Measurements from ENCODE around the gene ZNF236.
A peak's percentile ranks its signal among the peaks of the same experiment; 100 is the strongest.
"Not testable (repeated sequence)": the region's sequence is repeated elsewhere in the genome, so short reads cannot be mapped to it uniquely, and the experiment has no call there.

Gene ZNF236

DNA sequence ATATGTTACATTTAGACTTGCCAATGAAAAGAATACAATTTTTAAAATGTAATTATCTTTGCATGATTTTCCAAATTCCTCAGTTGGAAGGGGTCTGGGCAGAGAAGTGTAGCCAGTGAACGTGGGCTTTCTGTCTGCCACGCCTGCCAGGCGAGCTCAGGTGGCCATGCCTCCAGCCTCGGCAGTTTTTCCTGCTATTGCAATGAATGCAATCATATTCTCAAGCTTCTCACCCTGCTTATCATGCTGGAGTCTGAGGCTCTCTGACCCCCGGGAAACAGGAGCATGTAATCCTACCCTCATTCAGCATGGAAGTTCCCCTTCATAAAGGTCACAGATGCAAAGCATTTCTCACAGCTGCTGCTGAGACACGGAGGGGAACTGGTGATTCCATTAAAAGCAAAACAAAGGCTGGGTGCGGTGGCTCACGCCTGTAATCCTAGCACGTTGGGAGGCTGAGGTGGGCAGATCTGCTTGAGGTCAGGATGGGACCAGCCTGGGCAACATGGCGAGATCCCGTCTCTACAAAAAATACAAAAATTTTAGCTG, 155.4 kb downstream of the ZNF236 start:
- DNase-seq: no peak

DNA sequence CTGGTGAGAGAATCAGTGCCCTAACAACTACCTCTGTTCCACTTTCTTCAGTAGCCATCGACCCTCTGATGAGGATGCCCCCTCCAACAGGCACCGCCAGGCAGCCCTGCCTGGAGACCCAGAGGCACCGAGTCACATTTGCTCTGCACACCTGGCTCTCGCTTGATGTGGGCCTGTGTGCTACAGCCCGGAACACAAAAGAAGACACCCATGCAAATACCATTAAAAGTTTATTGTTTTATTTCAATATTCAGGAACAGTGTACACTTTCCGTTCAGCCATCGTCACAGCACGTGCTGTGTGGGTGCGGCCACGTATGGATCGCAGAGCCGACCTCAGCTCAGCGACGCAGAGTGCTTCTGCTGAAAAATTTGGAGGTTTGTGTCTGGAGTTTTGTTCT, 156.3 kb downstream of the ZNF236 start:
- no peak for DNase-seq

DNA sequence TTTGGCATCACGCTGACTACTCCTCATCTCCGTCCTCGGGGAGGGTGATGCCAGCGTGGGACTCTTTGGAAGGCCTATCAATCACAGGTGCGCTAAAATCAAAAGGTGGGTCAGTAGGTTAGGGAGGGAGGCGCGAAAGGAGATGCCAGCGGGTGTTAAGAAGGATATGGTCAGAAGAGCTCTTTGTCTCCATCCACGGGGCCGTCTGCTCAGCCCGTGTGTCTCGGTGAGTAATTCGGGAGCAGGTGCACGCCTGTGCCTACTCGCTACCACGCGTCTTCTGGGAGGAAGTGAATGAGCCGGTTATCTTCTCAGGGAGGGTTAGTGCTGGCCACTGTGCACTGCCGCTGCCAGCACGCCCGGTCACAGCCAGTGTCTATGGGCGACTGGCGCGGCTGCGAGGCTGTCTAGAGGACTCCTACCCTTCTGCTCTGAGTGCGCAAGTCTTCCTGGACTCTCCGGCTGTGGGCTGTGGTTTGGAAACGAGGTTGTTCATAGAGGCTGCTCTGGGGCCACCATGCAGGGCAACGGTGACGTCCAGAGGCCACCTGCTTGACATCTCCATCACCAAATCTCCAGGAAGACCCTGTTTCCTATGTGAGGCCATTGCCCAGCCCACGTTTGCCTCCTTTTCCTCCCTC, 156.9 kb downstream of the ZNF236 start:
- no peak for DNase-seq

DNA sequence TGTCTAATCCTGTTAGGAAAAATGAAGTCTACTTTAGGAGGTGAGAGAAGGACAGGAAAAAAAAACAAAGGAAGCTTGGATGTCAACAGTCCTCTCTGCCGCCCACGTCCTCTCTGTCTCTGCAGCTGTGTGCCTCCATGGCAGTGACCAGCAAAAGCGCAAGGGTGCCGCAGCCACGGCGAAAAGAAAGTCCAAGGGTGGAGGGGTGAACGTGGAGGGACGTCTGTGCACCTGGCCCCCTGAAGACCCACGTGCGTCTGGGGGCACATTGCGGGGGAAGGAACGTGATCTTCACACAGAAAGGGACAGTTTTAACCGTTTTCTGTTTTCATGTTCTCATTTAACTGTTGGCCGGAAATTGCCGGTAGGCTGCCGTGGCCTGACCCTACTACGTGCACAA, 157.5 kb downstream of the ZNF236 start:
- DNase-seq: no peak

DNA sequence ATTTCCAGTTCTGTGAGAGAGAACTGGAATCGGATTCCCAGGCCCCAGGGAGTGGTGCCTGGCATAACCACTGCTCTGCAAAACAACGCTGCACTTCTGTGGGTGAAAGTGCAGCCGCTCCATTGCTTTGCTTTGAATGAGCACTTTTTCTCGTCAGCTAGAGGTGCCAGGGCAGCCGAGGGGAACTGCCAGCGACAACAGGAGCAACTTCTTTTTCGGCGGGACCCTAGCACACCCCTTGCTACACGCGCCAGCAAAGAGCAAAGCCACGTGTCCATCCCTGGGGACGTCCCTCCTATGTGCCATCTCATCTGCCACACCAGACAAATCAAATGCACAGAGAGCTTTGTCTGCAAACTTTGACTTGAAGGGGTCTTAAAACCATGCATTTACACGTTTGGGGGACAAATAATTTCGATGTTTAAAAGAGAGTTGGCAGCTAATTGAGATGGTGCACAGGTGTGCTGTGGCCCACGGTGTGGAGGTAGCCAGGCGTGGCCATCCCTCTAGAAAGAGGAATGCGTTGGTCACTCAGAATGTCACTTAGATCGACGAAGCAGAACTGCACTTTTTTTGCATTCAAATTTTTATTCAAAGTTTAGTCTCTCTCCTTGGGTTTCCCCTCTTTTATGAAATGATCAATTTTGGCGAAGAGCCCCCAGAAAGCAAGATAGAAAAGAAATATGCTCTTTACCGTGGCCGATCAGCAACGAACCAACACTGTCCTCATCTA, 158.5 kb downstream of the ZNF236 start:
- DNase-seq: no peak

DNA sequence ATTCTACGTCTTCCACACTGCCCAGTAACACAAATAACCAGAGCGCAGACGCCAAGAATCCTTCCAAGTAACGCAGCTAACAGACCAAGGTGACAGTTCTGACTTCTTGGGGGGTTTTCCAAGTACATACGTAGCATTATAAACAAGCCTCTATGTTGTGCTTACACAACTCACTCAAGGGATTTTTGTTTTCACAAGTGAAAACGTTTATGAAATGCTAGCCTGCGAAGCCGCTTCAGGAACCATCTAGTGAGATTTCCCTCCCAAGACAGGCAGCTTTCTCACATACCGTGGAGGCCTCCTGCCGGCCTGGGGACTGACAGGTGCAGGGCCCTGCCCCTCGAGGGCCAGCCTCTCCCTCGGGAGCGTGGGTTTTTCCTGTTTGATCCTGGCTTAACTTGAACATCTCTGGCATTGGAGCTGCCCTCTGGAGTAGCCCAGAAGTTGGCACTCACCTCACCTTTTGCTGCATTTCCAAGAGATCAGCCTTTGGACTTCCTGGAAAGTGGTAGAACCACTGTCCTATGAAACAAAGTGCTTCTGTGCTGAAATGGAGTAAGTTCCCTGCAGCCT, 159.1 kb downstream of the ZNF236 start:
- no peak for DNase-seq

DNA sequence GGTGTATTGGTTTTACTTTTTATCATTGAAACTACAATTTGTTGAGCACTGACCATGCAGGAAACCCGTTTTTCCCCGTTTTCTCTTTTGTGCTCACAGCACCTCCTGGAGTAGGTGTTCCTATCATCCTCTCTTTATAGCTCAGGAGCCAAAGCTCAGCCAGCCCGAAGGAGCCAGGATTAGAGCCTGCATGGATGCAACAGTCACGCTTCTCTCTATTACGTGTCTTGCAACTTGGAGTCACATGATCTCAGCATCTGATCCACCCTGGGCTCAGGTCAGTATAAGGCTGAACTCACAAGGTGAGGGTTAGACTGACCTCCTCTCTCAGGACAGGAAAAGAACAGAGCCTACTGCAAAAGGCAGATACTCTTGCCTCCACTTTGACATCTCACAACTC, 159.7 kb downstream of the ZNF236 start:
- DNase-seq: no peak

DNA sequence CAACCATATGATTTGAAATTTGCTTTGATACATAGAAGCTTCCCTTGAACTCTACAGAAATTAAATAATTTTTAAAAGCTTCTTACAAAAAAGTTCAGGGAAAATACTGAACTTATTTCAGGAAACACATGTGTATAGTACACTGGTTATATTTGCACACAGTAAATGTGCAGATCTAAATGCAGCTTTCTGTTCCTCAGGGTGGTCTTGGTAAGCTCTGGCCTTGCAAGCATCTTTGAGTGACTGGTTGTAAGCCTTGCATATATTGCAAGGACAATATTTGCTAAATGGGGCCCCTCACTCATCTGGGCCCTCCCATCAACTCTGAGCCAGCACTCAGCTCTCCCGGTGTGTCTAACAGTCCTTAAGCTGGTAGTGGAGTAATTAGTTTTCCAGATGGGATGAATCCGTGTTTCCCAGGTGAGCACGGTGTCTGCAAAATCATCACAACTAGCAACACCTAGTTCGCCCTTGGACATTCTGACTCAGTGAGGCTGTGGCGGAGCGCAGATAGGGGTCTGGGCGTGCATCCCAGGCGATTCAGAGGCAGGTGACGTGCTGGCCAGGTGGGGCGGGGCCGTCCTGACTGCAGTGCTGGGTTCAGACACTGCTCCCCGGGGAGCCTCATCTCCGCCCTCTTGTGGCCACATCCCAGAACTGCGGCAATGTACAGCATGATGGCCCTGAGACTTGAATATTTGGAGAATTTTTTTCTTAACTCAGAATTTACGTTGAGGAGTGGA, 160.7 kb downstream of the ZNF236 start:
- peak; percentile 71 for DNase-seq

DNA sequence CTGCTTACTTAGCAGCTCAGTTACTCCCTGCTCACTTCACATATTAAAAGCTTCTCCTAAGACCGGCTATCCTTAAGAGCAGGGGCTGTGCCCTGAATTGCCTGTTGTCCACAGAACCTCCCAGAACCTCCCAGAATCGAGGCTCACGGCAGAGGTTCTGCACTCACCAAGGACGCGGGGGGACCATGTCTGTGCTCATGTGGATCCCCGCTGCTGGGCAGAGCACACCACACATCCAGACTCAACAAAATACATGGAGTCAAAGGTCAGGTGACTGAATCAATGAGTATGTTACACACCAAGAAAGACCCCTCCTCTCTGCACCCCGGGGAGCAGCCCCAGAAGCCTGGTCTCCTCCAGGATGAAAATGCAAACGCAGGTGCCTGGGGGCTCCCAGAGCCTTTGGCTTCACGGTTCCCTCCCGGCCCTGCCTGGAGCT, 161.3 kb downstream of the ZNF236 start:
- DNase-seq: no peak

DNA sequence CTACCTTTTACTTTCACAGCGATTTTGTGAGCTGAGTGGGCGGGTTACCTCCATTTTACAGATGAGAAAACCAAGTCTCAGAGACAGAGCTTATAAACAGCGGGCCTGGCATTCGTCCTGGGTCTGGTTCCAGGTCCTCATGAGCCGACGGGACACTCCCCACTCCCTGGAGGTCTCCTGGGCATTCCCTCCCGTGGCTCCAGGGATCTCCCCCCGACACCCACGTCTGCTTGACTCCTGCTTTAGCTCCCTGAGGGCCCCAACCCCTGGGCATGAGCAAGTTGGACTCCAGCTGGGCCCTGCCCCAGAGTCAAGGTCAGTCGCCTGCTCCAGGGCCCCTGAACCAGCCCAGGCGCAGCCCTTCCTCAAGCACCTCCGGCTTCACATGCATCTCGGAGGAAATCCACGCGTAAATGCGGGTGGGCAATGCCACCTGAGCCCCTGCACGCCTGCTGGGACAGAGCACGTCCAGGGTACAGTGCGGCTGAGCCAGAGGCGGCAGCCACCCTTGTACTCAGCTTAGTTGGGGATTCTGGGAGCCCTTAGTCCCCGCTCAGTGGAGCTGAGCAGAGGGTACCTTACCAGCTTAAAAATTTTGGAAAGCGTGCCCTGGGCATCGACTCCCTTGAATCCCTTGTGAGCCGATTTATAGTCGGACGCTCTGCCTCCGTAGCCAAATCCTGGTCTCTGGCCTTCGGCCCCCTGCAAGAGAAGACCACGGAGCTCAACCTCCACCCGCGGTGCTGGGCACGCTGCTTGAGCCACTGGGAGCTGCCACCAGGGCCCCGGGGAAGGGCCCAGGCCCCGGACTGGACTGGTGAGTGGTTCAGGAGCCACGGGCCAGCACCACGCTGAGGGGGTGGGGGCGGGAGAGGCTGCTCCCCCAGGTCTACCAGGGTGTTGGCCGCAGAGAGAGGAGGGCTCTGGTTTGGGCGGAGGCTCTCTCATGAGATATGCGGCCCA, 162.1 kb downstream of the ZNF236 start:
- DNase-seq: no peak

DNA sequence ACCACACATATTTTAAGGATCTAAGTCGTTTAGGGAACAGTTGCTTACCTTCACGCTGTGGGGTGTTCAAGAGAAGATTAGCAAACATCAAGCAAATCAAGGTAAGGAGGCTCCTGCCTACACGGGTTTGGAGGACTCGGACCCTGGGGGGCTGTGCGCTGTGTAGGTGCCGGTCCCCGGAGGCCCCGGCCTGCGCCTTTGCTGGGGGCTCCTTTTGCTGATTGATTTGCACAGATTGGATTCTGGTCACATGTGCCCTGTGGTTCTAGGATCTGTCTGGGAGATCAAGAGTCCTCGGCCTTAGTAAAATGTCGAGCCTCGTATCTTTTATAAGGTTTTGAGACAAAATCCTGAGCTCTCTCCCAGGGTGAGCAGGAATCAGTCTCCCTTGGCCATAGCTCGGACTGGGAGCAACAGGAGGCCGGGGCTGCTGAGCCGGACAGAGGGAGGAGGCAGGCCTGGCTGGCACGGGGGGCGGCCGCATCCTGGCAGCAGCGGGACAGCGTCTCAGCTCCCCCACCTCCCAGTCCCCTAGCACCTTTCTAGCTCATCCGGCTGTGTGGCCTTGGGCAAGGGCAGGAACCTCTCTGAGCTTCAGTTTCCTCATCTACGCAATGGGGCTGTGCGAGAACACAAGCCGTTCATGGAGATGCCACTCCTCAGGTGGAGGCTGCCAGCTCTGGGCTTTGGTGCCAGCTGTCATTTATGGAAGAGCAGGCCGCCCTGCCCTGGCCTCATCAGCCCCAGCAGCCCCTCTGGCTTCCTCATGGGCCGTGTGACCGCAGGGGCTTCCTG, 163.0 kb downstream of the ZNF236 start:
- DNase-seq: no peak

DNA sequence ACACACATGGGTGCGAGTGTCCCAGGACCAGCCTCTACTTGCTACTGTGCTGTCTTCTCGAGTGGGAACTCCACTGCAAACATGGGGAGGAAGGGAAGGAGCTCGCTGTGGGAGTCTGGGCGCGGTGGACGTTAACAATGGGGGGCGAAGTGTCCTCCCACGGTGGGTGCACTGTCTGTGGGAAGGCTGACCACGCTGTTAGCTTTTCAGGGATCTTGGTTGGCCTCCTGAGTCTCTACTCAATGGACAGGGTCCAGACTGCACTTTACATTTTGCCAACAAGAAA, 163.5 kb downstream of the ZNF236 start:
- DNase-seq: no peak

DNA sequence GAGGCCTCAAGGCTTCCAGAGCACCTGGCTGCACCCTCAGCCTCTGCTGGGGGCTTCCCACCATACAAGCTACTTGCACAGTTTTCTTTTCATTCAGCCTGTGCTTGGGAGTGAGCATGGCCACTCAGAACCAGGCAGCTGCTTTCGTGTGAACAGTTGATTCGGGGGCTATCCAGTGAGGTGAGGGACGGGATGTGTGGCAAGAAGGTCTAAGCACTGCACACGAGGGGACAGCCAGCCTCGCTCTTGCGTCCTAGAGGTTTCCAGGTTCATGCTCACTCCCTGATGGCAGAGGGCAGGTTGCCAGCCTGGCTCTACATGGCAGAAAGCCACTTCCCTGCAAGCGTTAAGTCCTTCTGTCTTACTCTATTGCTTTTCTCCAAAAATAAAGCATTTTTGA, 164.0 kb downstream of the ZNF236 start:
- no peak for DNase-seq

DNA sequence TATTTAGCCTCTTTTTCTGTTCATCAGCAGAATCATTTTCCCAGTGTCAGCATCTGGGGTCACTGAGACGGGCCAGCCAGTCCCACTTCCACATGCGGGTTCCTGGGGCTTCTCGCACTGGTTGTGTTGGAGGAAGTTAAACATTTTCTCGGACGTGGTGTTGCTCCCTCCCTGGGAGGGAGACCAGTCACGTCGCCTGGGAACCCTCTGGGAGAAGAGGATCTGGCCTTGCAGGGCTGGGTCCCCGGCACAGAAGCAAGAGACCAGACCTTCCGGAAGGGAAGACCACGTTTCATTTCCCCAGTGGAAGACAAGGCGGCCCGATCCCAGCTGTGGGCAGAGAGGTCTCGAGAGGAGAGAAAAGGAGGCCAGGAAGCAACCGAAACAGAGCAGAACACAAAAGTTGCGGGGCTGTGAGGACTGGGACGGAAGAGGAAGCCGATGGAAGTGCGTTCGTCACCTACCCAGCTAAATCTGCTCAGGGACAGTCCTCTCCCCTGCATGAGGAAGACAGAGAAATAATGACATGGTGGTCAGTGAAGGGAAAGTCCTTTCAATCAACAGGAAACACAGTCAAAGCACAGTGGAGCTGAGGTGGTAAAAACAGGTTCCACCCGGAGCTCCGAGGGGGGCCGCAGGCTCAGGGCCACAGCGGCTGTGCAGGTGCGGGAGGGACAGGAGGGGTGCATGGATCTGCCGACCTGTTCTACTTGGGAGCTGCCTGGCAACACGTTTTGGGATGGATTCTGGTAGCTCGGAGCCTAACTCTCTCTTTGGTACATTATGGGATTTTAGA, 165.9 kb downstream of the ZNF236 start:
- no peak for DNase-seq

DNA sequence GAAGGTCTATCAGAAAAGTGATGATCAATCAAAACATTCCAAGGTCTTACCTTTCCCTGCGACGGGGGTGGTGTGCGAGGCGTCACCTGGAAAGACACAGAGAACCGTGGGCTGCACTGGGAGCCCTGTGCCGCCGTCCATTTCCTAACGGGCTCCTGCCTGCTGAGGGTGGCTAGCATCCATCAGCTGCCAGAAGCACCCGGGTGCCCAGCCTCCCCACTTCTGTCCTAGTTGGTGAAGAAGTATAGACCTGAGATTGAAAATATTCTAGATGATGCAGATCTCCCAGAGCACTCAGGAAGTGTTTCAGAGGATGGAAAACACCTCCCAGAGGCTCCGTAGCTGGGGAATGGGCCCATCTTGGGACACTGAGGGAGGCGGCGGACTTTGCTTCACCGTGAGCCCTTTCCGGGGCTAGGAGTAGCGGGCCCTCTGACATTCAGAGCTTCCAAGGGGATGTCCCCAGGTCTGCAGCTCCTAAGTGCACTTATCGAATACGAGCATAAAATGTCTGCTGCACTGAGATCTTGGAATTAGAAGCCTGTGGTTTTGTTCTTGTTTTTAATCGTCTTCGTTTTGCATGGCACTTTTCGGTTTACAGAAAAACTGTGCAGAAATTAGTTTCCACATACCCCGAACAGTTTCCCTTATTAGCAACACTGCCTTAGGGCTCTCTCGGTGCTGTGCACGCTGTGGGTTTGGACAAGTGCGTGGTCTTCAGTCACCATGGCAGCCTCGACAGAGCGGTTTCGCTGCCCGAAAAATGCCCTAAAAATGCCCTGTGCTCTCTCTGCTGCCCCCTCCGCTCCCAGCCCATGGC, 166.7 kb downstream of the ZNF236 start:
- no peak for DNase-seq

DNA sequence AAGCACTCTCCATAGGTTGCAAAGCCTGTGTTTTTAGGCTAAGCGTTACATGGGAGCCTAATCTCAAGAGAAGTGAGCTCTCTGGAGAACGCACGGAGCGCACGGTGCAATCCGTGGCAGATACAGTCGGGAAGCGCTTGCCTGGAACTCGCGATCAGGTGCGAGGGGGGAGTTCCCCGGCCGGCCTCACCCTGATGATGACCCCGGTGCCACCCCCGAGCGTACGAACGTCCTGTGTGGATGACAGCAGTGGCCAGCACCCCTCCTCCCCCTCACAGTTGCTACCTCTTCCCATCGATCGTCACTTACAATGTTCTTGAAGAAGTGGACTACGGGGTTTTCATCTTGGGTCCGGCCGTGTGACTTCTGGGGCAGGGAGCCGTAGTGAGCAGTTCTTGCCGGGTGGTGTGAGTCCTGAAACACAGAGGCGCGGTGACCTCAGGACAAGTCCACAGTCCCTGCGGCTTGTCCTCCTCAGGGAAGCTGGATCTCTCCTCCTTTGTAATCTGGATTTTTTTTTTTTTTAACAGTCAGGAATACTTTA, 167.4 kb downstream of the ZNF236 start:
- no peak for DNase-seq

DNA sequence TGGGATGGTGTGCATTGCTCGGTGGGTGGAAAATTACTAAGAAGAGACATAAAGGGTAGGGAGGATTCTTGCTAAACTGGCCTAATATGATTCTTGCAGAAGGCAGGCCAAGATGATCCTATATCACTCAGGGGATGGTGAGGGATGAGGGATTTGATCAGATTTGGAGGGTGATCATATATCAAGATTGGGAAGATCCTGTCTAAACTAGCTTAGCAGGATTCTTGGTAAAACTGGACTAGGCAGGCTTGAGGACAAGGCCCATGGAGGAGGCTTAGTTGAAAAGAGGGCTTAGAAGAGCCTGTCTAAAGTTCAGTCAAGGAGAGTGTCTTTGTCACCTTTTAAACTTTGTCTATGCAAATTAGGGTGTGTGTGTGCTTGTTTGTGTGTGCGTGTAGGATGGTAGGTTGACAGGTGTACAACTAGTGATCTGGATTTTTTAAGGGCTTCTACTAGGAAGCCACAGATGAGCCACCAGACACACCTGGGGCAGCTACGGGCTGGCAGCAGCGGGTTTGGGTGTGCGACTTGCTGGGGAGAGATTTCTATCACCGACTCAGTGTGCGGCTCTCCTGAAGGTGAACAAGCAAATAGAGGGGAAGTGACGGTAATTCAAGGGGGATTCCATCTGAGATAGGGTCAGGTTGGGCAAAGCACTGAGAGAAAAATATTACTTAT, 168.1 kb downstream of the ZNF236 start:
- not testable (repeated sequence) for DNase-seq

DNA sequence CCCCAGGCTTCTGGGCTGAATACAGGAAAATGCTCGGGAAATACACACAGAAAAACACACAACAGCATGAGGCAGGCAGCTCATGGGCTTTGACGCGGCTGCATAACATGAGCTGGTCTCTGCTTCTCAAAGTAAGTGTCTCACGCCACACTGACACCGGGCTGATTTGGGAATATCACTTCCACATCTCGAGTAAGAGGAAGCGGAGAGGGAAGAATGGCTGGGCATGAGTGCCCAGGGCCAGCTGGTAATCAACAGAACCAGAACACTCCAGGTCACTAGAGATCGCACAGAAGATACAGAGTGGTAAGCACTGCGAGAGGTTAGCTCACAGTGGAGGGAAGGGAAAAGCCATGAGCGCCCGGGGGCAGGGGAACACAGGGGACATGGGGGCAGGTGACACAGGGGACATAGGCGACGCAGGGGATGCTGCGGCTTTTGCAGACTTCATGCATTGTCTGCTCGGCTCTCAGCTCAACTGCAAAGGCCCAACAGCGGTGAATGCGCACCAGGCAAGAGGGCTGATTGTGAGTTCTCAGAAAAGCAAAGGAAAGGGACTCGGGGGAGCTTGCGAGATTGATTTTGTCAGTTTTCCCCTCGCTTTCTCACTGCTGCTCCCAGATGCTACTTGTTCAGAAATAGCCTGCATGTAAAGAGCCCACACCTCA, 168.8 kb downstream of the ZNF236 start:
- DNase-seq: no peak
